Measurements from ENCODE around the gene ALDH3B2.

ALDH3B2 gene

GRCh38 chr11:67666676-67667489, 7.5 kb downstream of the ALDH3B2 start:
- no peak for DNase-seq
- in situ Hi-C loops (cut with HindIII; ENCODE audit: low pct_ligation_motif_present, low sequenced_read_pairs) = no loop called here
- Histone ChIP-seq H3K27me3 (replicated peaks) (no peaks in the 10 kb centered on the region), H3K4me3 (ENCODE audit: low read depth, low read length) (no peak overlapping the region), H3K27ac (no peak overlapping the region), H3K36me3 (replicated peaks) (no peaks in the 10 kb centered on the region)
- no peak for TF ChIP-seq CTCF (IDR thresholded peaks at IDR 0.05; ENCODE audit: low read depth, low read length, missing control alignments)

GRCh38 chr11:67666303-67666645, 8.1 kb downstream of the ALDH3B2 start:
- in situ Hi-C loops (cut with HindIII; ENCODE audit: low pct_ligation_motif_present, low sequenced_read_pairs) = no loop called here
- H3K36me3 ChIP-seq (replicated peaks) = no peaks in the 10 kb centered on the region
- DNase-seq = no peak
- TF ChIP-seq CTCF (IDR thresholded peaks at IDR 0.05; ENCODE audit: low read depth, low read length, missing control alignments) = no peak
- H3K27me3 ChIP-seq (replicated peaks) = no peaks in the 10 kb centered on the region
- H3K4me3 ChIP-seq (ENCODE audit: low read depth, low read length) = no peak overlapping the region
- no peak overlapping the region for H3K27ac ChIP-seq

- no peak for TF ChIP-seq CTCF (IDR thresholded peaks at IDR 0.05; ENCODE audit: low read depth, low read length, missing control alignments)
- no peaks in the 10 kb centered on the region for H3K27me3 ChIP-seq (replicated peaks)
- in situ Hi-C loops (cut with HindIII; ENCODE audit: low pct_ligation_motif_present, low sequenced_read_pairs) = no loop called here
- H3K4me3 ChIP-seq (ENCODE audit: low read depth, low read length) = no peak overlapping the region
- DNase-seq = no peak
- H3K27ac ChIP-seq = no peak overlapping the region
- no peaks in the 10 kb centered on the region for H3K36me3 ChIP-seq (replicated peaks)
Observed at GRCh38 chr11:67665541-67666302, 8.7 kb downstream of the ALDH3B2 start.

- H3K36me3 ChIP-seq (replicated peaks) = no peaks in the 10 kb centered on the region
- H3K4me3 ChIP-seq (ENCODE audit: low read depth, low read length) = no peak overlapping the region
- no peak overlapping the region for H3K27ac ChIP-seq
- in situ Hi-C loops (cut with HindIII; ENCODE audit: low pct_ligation_motif_present, low sequenced_read_pairs) = no loop called here
- no peak for DNase-seq
- H3K27me3 ChIP-seq (replicated peaks) = no peaks in the 10 kb centered on the region
- TF ChIP-seq CTCF (IDR thresholded peaks at IDR 0.05; ENCODE audit: low read depth, low read length, missing control alignments) = no peak
Observed at GRCh38 chr11:67664696-67665540, 9.5 kb downstream of the ALDH3B2 start.

- Histone ChIP-seq H3K36me3 (replicated peaks) (no peaks in the 10 kb centered on the region), H3K27ac (no peak overlapping the region), H3K4me3 (ENCODE audit: low read depth, low read length) (no peak overlapping the region), H3K27me3 (replicated peaks) (no peaks in the 10 kb centered on the region)
- in situ Hi-C loops (cut with HindIII; ENCODE audit: low pct_ligation_motif_present, low sequenced_read_pairs) = no loop called here
- TF ChIP-seq CTCF (IDR thresholded peaks at IDR 0.05; ENCODE audit: low read depth, low read length, missing control alignments) = no peak
- no peak for DNase-seq
Observed at GRCh38 chr11:67664213-67664585, 10.2 kb downstream of the ALDH3B2 start.
